ENCODE results near the gene BEST4. TPM values are rescaled to one million over a fixed set of nuclear protein-coding genes. Genes with fewer than 3 reads are reported as not detected.
A peak's percentile ranks its signal among the peaks of the same experiment; 100 is the strongest.

The BEST4 gene
- total and polyA plus RNA-seq, 2 donors (not counting 1 experiment from before 2014, with no cell fraction given): 0.30 to 1.3 TPM

GRCh38 chr1:44805311-44806024 lies 17.5 kb upstream of the BEST4 start:
- Histone ChIP-seq H3K4me3 (ENCODE audit: control extremely low read depth in 1 of 5, extremely low read depth in 1 of 5, insufficient read depth in 1 of 5, low read depth in 2 of 5, low read length in 4 of 5) (no peak overlapping the region), H3K4me2 (replicated peaks; ENCODE audit: low read depth, low read length, poor library complexity, severe bottlenecking) (no peak overlapping the region), H3K9me3 (ENCODE audit: control extremely low read depth in 1 of 3, control insufficient read depth in 2 of 3, insufficient read depth in 1 of 3, low read length in 2 of 3) (peaks cover 0 to 3% (median 0%) of the 10 kb centered on the region in 3 donors), H2AFZ (ENCODE audit: insufficient read depth, low read depth, low read length, poor library complexity, severe bottlenecking) (no peak overlapping the region), H3K79me2 (ENCODE audit: control insufficient read depth, insufficient read depth, low read length) (peaks cover 5% of the 10 kb centered on the region), H3K27ac (ENCODE audit: low read length in 2 of 2) (no peak overlapping the region), H4K20me1 (ENCODE audit: control insufficient read depth, insufficient read depth, low read length, poor library complexity, severe bottlenecking) (no peaks in the 10 kb centered on the region), H3K9ac (ENCODE audit: low read length) (no peak overlapping the region), H3K27me3 (replicated peaks in 1 of 4; ENCODE audit: control extremely low read depth in 1 of 4, control insufficient read depth in 3 of 4, insufficient read depth in 4 of 4, low read length in 3 of 4) (no peaks in the 10 kb centered on the region), H3K36me3 (replicated peaks in 1 of 2; ENCODE audit: control extremely low read depth in 1 of 2, control insufficient read depth in 1 of 2, extremely low read depth in 1 of 2, insufficient read depth in 2 of 2, low read length in 1 of 2) (peaks cover 0 to 21% of the 10 kb centered on the region in 2 experiments), H3K4me1 (ENCODE audit: control insufficient read depth in 2 of 2, insufficient read depth in 2 of 2, low read length in 2 of 2) (peaks cover 44 to 67% of the 10 kb centered on the region in 2 donors)
- ChIA-PET POLR2A (no interaction called here), CTCF (interaction anchor here (0.6 to 1.1 kb wide), 2 partner anchors 8 to 209 kb away, joined by 3 read pairs; no protein-coding TSS in a partner anchor)
- intact Hi-C loops (cut with micrococcal nuclease): no loop called here
- no peaks in the 10 kb centered on the region for H3K27me3 Mint-ChIP-seq
- no peaks in the 10 kb centered on the region for H3K9me3 Mint-ChIP-seq (ENCODE audit: insufficient read depth)
- ATAC-seq (ENCODE audit: low read depth) (no peak), DNase-seq (no peak)
- H3K27ac Mint-ChIP-seq: peak overlapping the region; percentile 41
- H3K4me3 Mint-ChIP-seq: no peak overlapping the region
- H3K4me1 Mint-ChIP-seq: peaks cover 61% of the 10 kb centered on the region
- WGBS (ENCODE audit: insufficient coverage): over 99% methylated on average over 16 of the region's 20 CpGs
- TF ChIP-seq, protein P1, sequence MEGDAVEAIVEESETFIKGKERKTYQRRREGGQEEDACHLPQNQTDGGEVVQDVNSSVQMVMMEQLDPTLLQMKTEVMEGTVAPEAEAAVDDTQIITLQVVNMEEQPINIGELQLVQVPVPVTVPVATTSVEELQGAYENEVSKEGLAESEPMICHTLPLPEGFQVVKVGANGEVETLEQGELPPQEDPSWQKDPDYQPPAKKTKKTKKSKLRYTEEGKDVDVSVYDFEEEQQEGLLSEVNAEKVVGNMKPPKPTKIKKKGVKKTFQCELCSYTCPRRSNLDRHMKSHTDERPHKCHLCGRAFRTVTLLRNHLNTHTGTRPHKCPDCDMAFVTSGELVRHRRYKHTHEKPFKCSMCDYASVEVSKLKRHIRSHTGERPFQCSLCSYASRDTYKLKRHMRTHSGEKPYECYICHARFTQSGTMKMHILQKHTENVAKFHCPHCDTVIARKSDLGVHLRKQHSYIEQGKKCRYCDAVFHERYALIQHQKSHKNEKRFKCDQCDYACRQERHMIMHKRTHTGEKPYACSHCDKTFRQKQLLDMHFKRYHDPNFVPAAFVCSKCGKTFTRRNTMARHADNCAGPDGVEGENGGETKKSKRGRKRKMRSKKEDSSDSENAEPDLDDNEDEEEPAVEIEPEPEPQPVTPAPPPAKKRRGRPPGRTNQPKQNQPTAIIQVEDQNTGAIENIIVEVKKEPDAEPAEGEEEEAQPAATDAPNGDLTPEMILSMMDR (IDR thresholded peaks at IDR 0.05): no peak
- no peak for TF ChIP-seq EZH2 (IDR thresholded peaks at IDR 0.05; ENCODE audit: borderline replicate concordance, insufficient read depth, low read depth, low read length, poor library complexity, severe bottlenecking)
